OCI-LY7 (cell line): Measurements from ENCODE around the gene CACNG8. TPM values are rescaled to one million over a fixed set of nuclear protein-coding genes. Genes with fewer than 3 reads are reported as not detected.

Experiments
- BruUV-seq: library from RNA; stranded (reverse); fragments of 400-500 nt; replicated peaks from 2 replicates; lab custom pipeline; 2021; lab: Mats Ljungman, UMichigan
- CTCF ChIA-PET: fragments of 300-600 bp; sonication (Branson Sonifier 250); formaldehyde crosslinking; loops from one replicate; lab custom pipeline; 2022; ENCODE audit warnings: antibody characterized with exemption; ENCODE audit not compliant: unreplicated experiment; lab: Charles Lee
- POLR2A ChIA-PET: fragments of 300-600 bp; sonication (Branson Sonifier 250); formaldehyde crosslinking; loops from one replicate; lab custom pipeline; 2022; ENCODE audit warnings: antibody characterized with exemption; lab: Charles Lee
- DNase-seq: peaks from one replicate; pipeline ENCODE4 v3.0.0-alpha.2; 2015; ENCODE audit warnings: low spot score
- H2AFZ ChIP-seq: fragments of 200-600 bp; sonication (generic), shearing (Covaris generic); 2 replicates; pipeline ENCODE4 v1.6.1; 2014; ENCODE audit warnings: mild to moderate bottlenecking, antibody characterized with exemption, low read length, moderate library complexity
- H3K27ac ChIP-seq: fragments of 200-600 bp; sonication (generic); 2 replicates; pipeline ENCODE4 v1.5.1; 2014; ENCODE audit warnings: mixed run types, low read depth, mild to moderate bottlenecking, moderate library complexity, low read length, inconsistent platforms; ENCODE audit not compliant: poor library complexity, severe bottlenecking
- H3K36me3 ChIP-seq: fragments of 200-600 bp; sonication (generic); 2 replicates; pipeline ENCODE4 v1.6.1; 2014; ENCODE audit warnings: mild to moderate bottlenecking, antibody characterized with exemption, low read length, moderate library complexity, mixed read lengths; ENCODE audit not compliant: insufficient read depth
- H3K4me1 ChIP-seq: fragments of 200-600 bp; sonication (generic); 2 replicates; pipeline ENCODE4 v1.5.1; 2014; ENCODE audit warnings: mild to moderate bottlenecking, low read length; ENCODE audit not compliant: insufficient read depth, poor library complexity, severe bottlenecking
- H3K4me2 ChIP-seq: fragments of 200-600 bp; sonication (generic); 2 replicates; pipeline ENCODE4 v1.6.1; 2014; ENCODE audit warnings: mild to moderate bottlenecking, low read length
- H3K4me3 ChIP-seq: fragments of 200-600 bp; sonication (generic); 2 replicates; pipeline ENCODE4 v1.5.1; 2014; ENCODE audit warnings: mild to moderate bottlenecking, low read depth, low read length; ENCODE audit not compliant: poor library complexity, severe bottlenecking
- H3K79me2 ChIP-seq: fragments of 200-600 bp; sonication (generic); 2 replicates; pipeline ENCODE4 v1.6.1; 2016; ENCODE audit warnings: low read depth, mild to moderate bottlenecking, low read length, moderate library complexity, mixed read lengths; ENCODE audit not compliant: insufficient read depth
- H3K9me2 ChIP-seq: fragments of 200-600 bp; sonication (generic); 2 replicates; pipeline ENCODE4 v1.6.1; 2016; ENCODE audit warnings: mild to moderate bottlenecking, low read length, mixed read lengths; ENCODE audit not compliant: insufficient read depth
- H3K9me3 ChIP-seq: fragments of 200-600 bp; sonication (generic); 2 replicates; pipeline ENCODE4 v1.6.1; 2014; ENCODE audit warnings: mild to moderate bottlenecking, mixed run types, low read length, mixed read lengths
- H4K20me1 ChIP-seq: fragments of 200-600 bp; sonication (generic); 2 replicates; pipeline ENCODE4 v1.6.1; 2014; ENCODE audit warnings: mild to moderate bottlenecking, antibody characterized with exemption, low read length, moderate library complexity, mixed read lengths; ENCODE audit not compliant: insufficient read depth
- EZH2phosphoT487 ChIP-seq: fragments of 200-600 bp; sonication (generic); IDR thresholded peaks from 2 replicates; pipeline ENCODE4 v1.6.1; 2018; ENCODE audit warnings: low read depth, borderline replicate concordance, mild to moderate bottlenecking, mixed run types, antibody characterized with exemption, low read length, moderate library complexity, mixed read lengths
- intact Hi-C: fragments of 100-400 bp; cut with micrococcal nuclease; formaldehyde crosslinking; loops from one replicate; pipeline ENCODE4 v1.10.0; 2022; ENCODE audit not compliant: unreplicated experiment
- total RNA-seq, 2 experiments: library from RNA; depleted of rRNA in 1 of 2; stranded (reverse); fragments of >200 nt in 1 of 2; shearing (Covaris generic) in 1 of 2; gene quantifications; 2 replicates each; pipeline ENCODE4 v1.2.3, GENCODE V29; 2014 to 2022
- TF ChIP-seq, protein P1 (sequence below): fragments of 200-600 bp; sonication (generic); conservative IDR thresholded peaks from 2 replicates; pipeline ENCODE4 v1.5.1; 2014; ENCODE audit warnings: mild to moderate bottlenecking, antibody characterized with exemption, low read length, moderate library complexity, mixed read lengths

Gene CACNG8
- total RNA-seq, 2 experiments from 2014 or later, result not detected

DNA sequence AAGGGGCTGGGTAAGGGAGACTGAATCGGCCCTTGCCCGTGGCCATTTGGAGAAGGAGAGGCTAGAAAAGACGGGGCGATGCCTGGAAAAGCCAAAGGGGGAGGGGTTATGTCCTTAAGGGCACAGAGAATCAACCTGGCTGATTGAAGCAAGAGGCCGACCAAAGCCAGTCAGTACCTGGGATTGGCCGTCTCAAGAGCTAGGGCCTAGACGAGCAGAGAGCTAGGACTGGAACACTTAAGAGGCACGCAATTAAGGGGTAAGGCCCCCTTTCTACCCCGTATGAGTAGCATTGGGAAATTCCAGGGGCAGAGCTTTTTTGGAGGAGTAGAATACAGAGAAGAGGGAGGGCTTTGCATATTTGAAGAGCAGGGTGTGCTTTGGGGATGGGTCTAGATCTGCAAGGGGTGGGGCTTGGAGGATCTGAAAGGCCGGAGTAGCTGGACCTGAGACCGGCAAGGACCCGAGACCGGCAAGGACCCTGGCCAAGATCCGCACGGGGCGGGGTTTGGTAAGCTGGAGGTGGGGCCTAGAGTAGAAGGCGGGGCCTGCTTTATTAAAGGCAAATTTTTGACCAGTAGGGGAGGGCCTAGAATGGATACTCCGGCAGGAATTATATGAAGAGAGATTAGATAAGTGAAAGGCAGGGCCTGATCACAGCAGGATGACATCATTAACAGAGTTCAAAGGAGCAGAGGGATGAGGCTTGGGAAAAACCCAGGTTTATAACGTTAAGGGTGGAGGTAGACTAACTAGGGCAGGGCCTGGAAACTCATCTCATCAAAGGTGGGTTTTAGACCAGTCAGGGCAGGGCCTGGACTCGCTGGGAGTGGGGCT, 18.0 kb downstream of the CACNG8 start:
- intact Hi-C loops, result no loop called here
- H3K9me2 ChIP-seq, result no peaks in the 10 kb centered on the region
- POLR2A ChIA-PET, result no interaction called here
- no peaks in the 10 kb centered on the region for H3K79me2 ChIP-seq
- peaks cover 4% of the 10 kb centered on the region for H3K4me1 ChIP-seq
- CTCF ChIA-PET, result no interaction called here
- no TSS peak for BruUV-seq
- no peak overlapping the region for H3K27ac ChIP-seq
- H3K9me3 ChIP-seq, result no peaks in the 10 kb centered on the region
- TF ChIP-seq EZH2phosphoT487, result no peak
- TF ChIP-seq, protein P1, sequence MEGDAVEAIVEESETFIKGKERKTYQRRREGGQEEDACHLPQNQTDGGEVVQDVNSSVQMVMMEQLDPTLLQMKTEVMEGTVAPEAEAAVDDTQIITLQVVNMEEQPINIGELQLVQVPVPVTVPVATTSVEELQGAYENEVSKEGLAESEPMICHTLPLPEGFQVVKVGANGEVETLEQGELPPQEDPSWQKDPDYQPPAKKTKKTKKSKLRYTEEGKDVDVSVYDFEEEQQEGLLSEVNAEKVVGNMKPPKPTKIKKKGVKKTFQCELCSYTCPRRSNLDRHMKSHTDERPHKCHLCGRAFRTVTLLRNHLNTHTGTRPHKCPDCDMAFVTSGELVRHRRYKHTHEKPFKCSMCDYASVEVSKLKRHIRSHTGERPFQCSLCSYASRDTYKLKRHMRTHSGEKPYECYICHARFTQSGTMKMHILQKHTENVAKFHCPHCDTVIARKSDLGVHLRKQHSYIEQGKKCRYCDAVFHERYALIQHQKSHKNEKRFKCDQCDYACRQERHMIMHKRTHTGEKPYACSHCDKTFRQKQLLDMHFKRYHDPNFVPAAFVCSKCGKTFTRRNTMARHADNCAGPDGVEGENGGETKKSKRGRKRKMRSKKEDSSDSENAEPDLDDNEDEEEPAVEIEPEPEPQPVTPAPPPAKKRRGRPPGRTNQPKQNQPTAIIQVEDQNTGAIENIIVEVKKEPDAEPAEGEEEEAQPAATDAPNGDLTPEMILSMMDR, result no peak
- no peaks in the 10 kb centered on the region for H4K20me1 ChIP-seq
- H3K4me3 ChIP-seq, result no peak overlapping the region
- H3K36me3 ChIP-seq, result no peaks in the 10 kb centered on the region
- no peak overlapping the region for H2AFZ ChIP-seq
- DNase-seq, result no peak
- no peak overlapping the region for H3K4me2 ChIP-seq

DNA sequence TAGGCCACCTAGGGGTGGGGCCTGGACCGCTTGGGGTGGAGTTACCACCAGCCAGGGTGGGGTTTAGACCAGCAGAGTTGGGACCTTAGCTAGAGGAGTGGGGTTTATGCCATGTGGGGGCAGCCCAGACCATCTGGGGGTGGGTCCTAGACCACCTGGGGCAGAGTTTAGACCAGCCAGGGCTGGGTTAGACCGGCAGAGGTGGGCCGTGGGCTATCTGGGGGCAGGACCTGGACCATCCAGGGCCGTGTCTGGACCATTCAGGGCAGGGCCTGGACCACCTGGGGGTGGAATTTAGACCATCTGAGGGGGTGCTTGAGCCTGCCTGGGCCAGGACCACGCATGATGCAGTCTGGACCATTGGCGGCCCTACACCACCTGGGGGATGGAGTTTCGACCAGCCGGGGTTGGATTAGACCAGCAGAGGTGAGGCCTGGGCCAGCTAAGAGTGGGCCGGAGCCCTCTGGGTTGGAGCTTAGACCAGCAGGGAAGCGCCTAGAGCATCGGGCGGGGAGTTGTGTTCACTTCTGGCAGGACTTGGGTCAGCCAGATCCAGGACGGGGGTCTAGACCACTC, 18.7 kb downstream of the CACNG8 start:
- Histone ChIP-seq H3K27ac (no peak overlapping the region), H3K79me2 (no peaks in the 10 kb centered on the region), H3K9me2 (no peaks in the 10 kb centered on the region), H3K36me3 (no peaks in the 10 kb centered on the region), H2AFZ (no peak overlapping the region), H4K20me1 (no peaks in the 10 kb centered on the region), H3K9me3 (no peaks in the 10 kb centered on the region), H3K4me3 (no peak overlapping the region), H3K4me1 (peaks cover 4% of the 10 kb centered on the region), H3K4me2 (no peak overlapping the region)
- ChIA-PET CTCF (no interaction called here), POLR2A (no interaction called here)
- TF ChIP-seq EZH2phosphoT487, result no peak
- TF ChIP-seq, protein P1, result no peak
- intact Hi-C loops, result no loop called here
- BruUV-seq, result no TSS peak
- no peak for DNase-seq

DNA sequence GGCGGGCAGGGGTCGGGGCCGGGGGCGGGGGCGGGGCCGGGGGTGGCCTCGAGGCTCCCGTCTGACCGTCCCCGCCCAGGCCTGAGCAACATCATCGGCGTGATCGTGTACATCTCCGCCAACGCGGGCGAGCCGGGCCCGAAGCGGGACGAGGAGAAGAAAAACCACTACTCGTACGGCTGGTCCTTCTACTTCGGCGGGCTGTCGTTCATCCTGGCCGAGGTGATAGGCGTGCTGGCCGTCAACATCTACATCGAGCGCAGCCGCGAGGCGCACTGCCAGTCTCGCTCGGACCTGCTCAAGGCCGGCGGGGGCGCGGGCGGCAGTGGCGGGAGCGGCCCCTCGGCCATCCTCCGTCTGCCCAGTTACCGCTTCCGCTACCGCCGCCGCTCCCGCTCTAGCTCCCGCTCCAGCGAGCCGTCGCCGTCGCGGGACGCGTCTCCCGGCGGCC, 19.3 kb downstream of the CACNG8 start:
- BruUV-seq, result no TSS peak
- Histone ChIP-seq H2AFZ (no peak overlapping the region), H3K4me3 (no peak overlapping the region), H3K9me3 (no peaks in the 10 kb centered on the region), H3K9me2 (no peaks in the 10 kb centered on the region), H3K4me2 (no peak overlapping the region), H3K27ac (no peak overlapping the region), H3K36me3 (no peaks in the 10 kb centered on the region), H3K79me2 (no peaks in the 10 kb centered on the region), H3K4me1 (peaks cover 4% of the 10 kb centered on the region), H4K20me1 (no peaks in the 10 kb centered on the region)
- CTCF ChIA-PET, result no interaction called here
- POLR2A ChIA-PET, result no interaction called here
- TF ChIP-seq, protein P1, result no peak
- TF ChIP-seq EZH2phosphoT487, result no peak
- intact Hi-C loops, result no loop called here
- DNase-seq, result no peak
